AG09309 (cell line): ENCODE data around the gene SALL3.
"Not testable (repeated sequence)": the region's sequence is repeated elsewhere in the genome, so short reads cannot be mapped to it uniquely, and the experiment has no call there.

Experiments used
- DNase-seq: peaks from one replicate; pipeline ENCODE4 v3.0.0-alpha.2; 2010; ENCODE audit warnings: low read depth
- H3K4me3 ChIP-seq: 2 replicates; pipeline ENCODE4 v1.5.1; 2011; ENCODE audit warnings: mild to moderate bottlenecking, low read depth, low read length, moderate library complexity; ENCODE audit not compliant: control insufficient read depth
- TF ChIP-seq, protein P1 (sequence below): IDR thresholded peaks from 2 replicates; pipeline ENCODE4 v1.5.1; 2011; ENCODE audit warnings: mild to moderate bottlenecking, low read depth, low read length, inconsistent platforms; ENCODE audit not compliant: insufficient read depth, control insufficient read depth; ENCODE audit errors: missing control alignments

Gene SALL3

DNA sequence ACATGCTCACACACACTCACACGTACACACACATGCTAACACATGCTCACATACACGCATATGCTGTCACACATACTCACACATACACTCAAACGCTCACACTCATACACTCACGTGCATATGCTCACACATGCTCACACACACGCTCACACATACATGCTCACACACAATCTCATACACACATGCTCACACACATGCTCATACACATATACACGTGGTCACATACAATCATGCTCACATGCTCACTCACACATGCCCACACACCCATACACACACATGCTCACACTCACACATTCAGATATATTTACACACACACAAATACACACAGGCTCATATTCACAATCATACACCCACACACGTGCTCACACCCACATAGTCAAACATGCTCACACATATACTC lies 17.5 kb upstream of the SALL3 start:
- DNase-seq: no peak
- TF ChIP-seq, protein P1, sequence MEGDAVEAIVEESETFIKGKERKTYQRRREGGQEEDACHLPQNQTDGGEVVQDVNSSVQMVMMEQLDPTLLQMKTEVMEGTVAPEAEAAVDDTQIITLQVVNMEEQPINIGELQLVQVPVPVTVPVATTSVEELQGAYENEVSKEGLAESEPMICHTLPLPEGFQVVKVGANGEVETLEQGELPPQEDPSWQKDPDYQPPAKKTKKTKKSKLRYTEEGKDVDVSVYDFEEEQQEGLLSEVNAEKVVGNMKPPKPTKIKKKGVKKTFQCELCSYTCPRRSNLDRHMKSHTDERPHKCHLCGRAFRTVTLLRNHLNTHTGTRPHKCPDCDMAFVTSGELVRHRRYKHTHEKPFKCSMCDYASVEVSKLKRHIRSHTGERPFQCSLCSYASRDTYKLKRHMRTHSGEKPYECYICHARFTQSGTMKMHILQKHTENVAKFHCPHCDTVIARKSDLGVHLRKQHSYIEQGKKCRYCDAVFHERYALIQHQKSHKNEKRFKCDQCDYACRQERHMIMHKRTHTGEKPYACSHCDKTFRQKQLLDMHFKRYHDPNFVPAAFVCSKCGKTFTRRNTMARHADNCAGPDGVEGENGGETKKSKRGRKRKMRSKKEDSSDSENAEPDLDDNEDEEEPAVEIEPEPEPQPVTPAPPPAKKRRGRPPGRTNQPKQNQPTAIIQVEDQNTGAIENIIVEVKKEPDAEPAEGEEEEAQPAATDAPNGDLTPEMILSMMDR: no peak
- H3K4me3 ChIP-seq: no peak overlapping the region

DNA sequence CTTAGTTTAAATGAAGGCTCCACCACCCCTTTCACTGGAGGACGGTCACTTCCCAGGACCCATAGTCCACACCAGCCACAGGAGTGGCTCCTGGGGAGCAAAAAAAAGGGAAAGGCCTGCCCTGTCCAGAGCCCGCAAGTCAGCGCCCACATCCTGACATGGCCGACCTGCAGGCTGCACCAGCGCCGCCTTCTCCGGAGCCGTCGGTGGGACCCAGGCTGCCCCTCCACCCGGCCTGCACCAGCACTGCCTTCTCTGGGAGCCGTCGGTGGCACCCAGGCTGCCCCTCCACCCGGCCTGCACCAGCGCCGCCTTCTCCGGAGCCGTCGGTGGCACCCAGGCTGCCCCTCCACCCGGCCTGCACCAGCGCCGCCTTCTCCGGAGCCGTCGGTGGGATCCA lies 14.9 kb upstream of the SALL3 start:
- DNase-seq, H3K4me3 ChIP-seq: not testable (repeated sequence)

DNA sequence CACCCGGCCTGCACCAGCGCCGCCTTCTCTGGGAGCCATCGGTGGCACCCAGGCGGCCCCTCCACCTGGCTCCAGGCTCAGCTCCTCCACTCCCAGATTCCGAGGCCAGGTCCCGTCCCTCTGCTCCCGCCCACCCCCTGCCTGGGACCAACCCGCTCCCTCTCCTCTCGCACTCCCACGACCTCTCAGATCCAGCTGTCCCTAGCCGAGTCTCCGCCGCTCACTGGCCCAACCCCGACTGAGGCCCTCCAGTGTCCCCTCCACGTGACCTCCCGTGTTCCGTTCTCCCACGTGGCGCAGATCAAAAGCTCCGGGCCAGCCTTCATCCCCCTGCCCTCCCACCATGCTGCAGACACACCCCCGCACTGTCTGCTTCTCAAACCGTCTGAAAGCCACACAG lies 14.4 kb upstream of the SALL3 start:
- DNase-seq: no peak
- TF ChIP-seq, protein P1: no peak

DNA sequence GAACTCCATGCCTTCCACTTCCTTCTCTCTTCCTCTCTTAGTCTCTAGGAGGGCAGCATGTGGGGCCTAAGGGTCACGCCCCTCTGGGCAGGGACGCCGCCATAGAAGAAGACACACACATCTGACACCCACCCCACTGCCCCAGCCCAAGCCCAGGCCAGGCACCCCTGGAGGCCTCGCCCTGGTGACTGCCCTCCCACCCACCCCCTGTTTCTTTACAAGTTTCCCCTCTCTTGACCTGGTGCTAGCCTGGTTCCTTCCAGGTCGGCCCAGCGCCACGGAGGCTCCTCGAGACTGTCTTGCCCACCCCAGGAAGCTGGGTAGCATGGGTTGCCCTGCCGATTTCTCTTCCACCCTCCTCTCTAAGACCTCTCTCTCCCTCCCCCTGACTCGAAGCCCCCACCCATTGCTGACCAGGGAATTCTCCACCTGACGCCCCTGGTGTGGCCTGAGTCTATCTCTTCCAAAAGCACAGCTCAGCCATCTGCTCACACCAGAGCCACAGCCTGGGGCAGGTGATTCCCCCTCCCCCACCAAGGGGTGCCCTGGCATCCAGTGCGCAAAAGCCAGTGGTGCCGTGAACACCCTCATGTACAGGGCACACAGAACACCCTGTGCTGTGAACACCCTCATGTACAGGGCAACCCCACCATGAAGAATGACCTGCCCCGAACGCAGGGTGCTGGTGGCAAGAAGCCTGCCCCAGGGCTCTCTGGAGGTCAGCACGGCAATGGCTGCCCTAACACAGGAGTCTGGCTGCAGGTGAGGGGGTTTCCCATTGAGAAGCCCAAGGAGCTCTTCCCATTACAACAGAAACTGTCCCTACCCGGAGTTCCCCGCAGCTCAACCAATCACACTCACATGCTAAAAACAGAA lies 13.5 kb upstream of the SALL3 start:
- DNase-seq: no peak
- H3K4me3 ChIP-seq: no peak overlapping the region
- TF ChIP-seq, protein P1: no peak

More for the DNA sequence above, 14.4 kb upstream of the SALL3 start:
- no peak overlapping the region for H3K4me3 ChIP-seq

DNA sequence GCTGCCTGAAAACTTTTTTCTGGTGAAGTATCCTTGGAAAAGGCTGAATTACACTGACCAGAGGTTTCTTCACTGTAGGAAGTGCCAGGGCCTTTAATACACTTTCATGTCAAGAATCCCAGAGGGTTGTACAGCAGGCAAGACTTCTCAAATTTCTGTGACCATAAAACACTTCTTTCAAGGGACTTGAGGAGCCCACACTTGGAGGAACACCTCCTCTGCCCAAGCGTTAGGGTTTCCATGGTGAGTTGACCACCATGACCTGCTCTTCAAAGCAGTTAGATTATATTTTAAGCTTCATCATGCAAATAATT lies 12.9 kb upstream of the SALL3 start:
- H3K4me3 ChIP-seq: no peak overlapping the region
- TF ChIP-seq, protein P1: no peak
- DNase-seq: no peak

DNA sequence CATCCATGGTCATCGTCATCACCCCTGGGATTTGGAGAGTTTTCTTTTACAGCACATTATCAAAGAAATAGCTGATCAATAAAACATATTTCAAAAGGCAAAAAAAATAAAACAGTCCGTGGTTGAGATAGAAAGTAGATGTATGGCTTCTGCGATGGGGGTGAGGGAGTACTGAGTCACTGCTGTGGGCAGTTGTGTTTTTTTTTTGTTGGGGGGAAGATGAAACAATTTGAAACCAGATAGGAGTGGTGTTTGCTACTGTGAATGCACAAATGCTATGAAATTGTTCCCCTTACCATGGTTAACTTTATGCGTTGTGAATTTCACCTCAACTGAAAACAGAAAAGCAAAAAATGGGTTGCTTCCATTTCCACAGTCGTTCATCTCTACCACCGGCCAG lies 11.9 kb upstream of the SALL3 start:
- H3K4me3 ChIP-seq: no peak overlapping the region
- DNase-seq: no peak
- TF ChIP-seq, protein P1: no peak

DNA sequence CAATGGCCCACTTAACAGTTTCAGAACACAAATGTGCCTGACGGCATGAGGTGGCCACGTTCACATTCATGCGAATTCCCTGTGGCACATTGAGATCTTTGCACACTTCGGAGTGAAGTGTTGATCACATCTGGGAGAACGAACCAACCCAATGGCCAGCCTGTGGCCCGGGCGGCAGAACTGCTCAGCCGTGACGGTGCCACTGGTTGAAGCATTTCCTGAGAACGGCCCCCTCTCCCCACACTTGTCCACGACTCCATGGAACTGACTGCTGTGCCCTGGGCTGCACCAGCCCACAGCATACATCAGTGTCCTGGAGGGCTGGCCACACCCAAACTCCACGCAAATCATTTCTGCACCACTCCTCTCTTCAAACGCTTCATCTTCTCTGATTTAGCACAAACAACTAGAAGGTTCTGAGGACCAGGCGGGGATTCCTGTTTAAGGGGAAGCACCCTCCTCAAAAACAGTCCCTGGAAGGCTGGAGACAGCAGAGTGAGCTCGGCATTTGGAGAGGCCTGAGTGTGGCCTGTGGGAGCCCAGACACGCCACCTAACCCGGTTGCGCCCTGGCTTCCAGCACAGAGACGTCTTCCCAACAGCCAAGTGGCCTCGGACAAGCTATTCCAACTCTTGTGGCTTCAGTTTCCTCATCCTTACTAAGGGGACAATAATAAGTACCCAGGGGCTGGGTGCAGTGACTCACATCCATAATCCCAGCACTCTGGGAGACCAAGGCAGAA lies 9.9 kb upstream of the SALL3 start:
- no peak for DNase-seq
- no peak overlapping the region for H3K4me3 ChIP-seq
- TF ChIP-seq, protein P1: no peak
